WTC11 (cell line): Measurements from ENCODE around the gene WIPF3.

Experiments
- CTCF ChIP-seq: fragments of 200-600 bp; IDR thresholded peaks from 2 replicates; pipeline ENCODE4 v1.8.0; 2022; ENCODE audit warnings: antibody characterized with exemption
- ELF4 ChIP-seq: sonication (generic); formaldehyde crosslinking; IDR thresholded peaks from 2 replicates; pipeline ENCODE4 v1.8.1; 2022; ENCODE audit warnings: low read depth, mild to moderate bottlenecking, moderate library complexity, missing genetic modification reagents
- FOXP1 ChIP-seq: sonication (generic); formaldehyde crosslinking; IDR thresholded peaks from 2 replicates; pipeline ENCODE4 v1.8.0; 2022; ENCODE audit warnings: missing genetic modification reagents, mild to moderate bottlenecking, moderate library complexity, borderline replicate concordance
- JAZF1 ChIP-seq: fragments of 250-450 bp; sonication (Bioruptor Pico); IDR thresholded peaks from 2 replicates; pipeline ENCODE4 v1.9.0; 2021; ENCODE audit warnings: moderate library complexity, mild to moderate bottlenecking, inconsistent platforms
- MXD4 ChIP-seq: fragments of 250-450 bp; sonication (Bioruptor Pico); IDR thresholded peaks from 2 replicates; pipeline ENCODE4 v1.8.0; 2021; ENCODE audit warnings: mild to moderate bottlenecking, moderate library complexity, borderline replicate concordance
- NFYB ChIP-seq: sonication (generic); formaldehyde crosslinking; conservative IDR thresholded peaks from 2 replicates; pipeline ENCODE4 v1.8.0; 2022; ENCODE audit warnings: low read depth, missing genetic modification reagents
- TEAD4 ChIP-seq: sonication (generic); formaldehyde crosslinking; IDR thresholded peaks from 2 replicates; pipeline ENCODE4 v1.8.0; 2022; ENCODE audit warnings: mild to moderate bottlenecking, missing genetic modification reagents
- ZBTB21 ChIP-seq: sonication (generic); formaldehyde crosslinking; IDR thresholded peaks from 2 replicates; pipeline ENCODE4 v1.8.1; 2023; ENCODE audit warnings: mild to moderate bottlenecking, missing genetic modification reagents, borderline replicate concordance
- ZBTB43 ChIP-seq: sonication (generic); formaldehyde crosslinking; IDR thresholded peaks from 2 replicates; pipeline ENCODE4 v1.8.1; 2023; ENCODE audit warnings: mild to moderate bottlenecking, missing genetic modification reagents
- TF ChIP-seq, protein P1 (sequence below): sonication (generic); formaldehyde crosslinking; IDR thresholded peaks from 2 replicates; pipeline ENCODE4 v1.8.1; 2023; ENCODE audit warnings: mild to moderate bottlenecking, missing genetic modification reagents, moderate library complexity
- TF ChIP-seq, protein P2 (sequence below): sonication (generic); formaldehyde crosslinking; conservative IDR thresholded peaks from 2 replicates; pipeline ENCODE4 v1.8.1; 2022; ENCODE audit warnings: mild to moderate bottlenecking, missing genetic modification reagents

DNA sequence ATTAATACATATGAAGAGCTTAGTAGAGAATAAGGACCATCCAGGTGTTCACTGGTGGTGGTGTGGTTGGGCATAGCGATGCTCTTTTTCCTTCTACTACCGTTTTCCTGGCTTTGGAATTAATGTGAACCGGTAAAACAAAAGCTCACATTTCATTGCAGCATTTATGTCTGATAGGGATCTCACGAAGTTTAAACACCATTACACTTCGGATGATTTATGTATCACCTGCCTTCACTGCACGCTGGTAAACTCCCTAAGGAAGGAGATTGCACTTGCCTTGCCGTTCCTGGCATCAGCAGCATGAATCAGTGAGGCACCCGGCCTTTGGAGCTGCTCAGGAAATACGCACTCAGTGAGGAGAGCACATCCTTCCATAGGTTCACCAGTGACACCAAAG, 47.5 kb downstream of the WIPF3 start:
- TF ChIP-seq, protein P1, sequence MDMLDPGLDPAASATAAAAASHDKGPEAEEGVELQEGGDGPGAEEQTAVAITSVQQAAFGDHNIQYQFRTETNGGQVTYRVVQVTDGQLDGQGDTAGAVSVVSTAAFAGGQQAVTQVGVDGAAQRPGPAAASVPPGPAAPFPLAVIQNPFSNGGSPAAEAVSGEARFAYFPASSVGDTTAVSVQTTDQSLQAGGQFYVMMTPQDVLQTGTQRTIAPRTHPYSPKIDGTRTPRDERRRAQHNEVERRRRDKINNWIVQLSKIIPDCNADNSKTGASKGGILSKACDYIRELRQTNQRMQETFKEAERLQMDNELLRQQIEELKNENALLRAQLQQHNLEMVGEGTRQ (CRISPR knock-in tag) = no peak
- TF ChIP-seq JAZF1 (CRISPR knock-in tag) (no peak), MXD4 (CRISPR knock-in tag) (no peak), TEAD4 (CRISPR knock-in tag) (no peak), CTCF (no peak), ZBTB43 (CRISPR knock-in tag) (no peak), ELF4 (CRISPR knock-in tag) (no peak), NFYB (CRISPR knock-in tag) (no peak), ZBTB21 (CRISPR knock-in tag) (no peak), FOXP1 (CRISPR knock-in tag) (no peak)
- TF ChIP-seq, protein P2, sequence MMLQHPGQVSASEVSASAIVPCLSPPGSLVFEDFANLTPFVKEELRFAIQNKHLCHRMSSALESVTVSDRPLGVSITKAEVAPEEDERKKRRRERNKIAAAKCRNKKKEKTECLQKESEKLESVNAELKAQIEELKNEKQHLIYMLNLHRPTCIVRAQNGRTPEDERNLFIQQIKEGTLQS (CRISPR knock-in tag) = no peak
